HEK293 (cell line): ENCODE measurements around the gene SLC16A11.

Experiments
- CTCF ChIA-PET: fragments of 350-600 bp; formaldehyde crosslinking; extraction: SDS; loops from one replicate; lab custom pipeline; 2021; ENCODE audit warnings: antibody characterized with exemption; lab: Yijun Ruan, JAX
- POLR2A ChIA-PET: fragments of 300-600 bp; formaldehyde crosslinking; extraction: SDS; loops from one replicate; lab custom pipeline; 2020; ENCODE audit warnings: antibody characterized with exemption, inconsistent platforms; lab: Yijun Ruan, JAX
- H3K27ac ChIP-seq: fragments of 200-500 bp; sonication (Bioruptor generic); 2 replicates; pipeline ENCODE4 v1.5.1; 2014; ENCODE audit warnings: low read depth, low read length, control low read depth, inconsistent platforms; ENCODE audit errors: extremely low read depth
- H3K36me3 ChIP-seq, 2 experiments: fragments of 200-500 bp in 1 of 2; sonication (Bioruptor generic) in 1 of 2; 1 replicate in 1 of 2; 2 replicates in 1 of 2; pipeline ENCODE4 v1.5.1; 2014 to 2017; ENCODE audit warnings: inconsistent platforms in 2 of 2, low read length in 2 of 2; ENCODE audit not compliant: control insufficient read depth in 2 of 2, insufficient read depth in 1 of 2
- H3K4me1 ChIP-seq: fragments of 200-500 bp; sonication (Bioruptor generic); 2 replicates; pipeline ENCODE4 v1.5.1; 2014; ENCODE audit warnings: mild to moderate bottlenecking, low read length, inconsistent platforms; ENCODE audit not compliant: control insufficient read depth, insufficient read depth
- H3K4me3 ChIP-seq: 2 replicates; pipeline ENCODE4 v1.5.1; 2011; ENCODE audit warnings: low read depth, mild to moderate bottlenecking, control low read depth, low read length, moderate library complexity
- H3K9me3 ChIP-seq: fragments of 200-500 bp; sonication (Bioruptor generic); 2 replicates; pipeline ENCODE4 v1.5.1; 2014; ENCODE audit warnings: low read depth, low read length, inconsistent platforms; ENCODE audit not compliant: control insufficient read depth, insufficient read depth
- GLI2 ChIP-seq: fragments of 450-650 bp; formaldehyde crosslinking; IDR thresholded peaks from 2 replicates; pipeline ENCODE4; 2017; ENCODE audit warnings: missing biosample characterization, missing genetic modification characterization, low read depth, borderline replicate concordance
- GLIS1 ChIP-seq: fragments of 450-650 bp; formaldehyde crosslinking; IDR thresholded peaks from 2 replicates; pipeline ENCODE4 v1.5.1; 2016; ENCODE audit warnings: missing biosample characterization, missing genetic modification characterization
- PRDM6 ChIP-seq: fragments of 450-650 bp; formaldehyde crosslinking; IDR thresholded peaks from 2 replicates; pipeline ENCODE4 v1.5.1; 2017; ENCODE audit warnings: missing biosample characterization, missing genetic modification characterization
- REPIN1 ChIP-seq: fragments of 450-650 bp; formaldehyde crosslinking; IDR thresholded peaks from 2 replicates; pipeline ENCODE4 v1.5.1; 2017; ENCODE audit warnings: missing biosample characterization, missing genetic modification characterization, low read depth
- SP2 ChIP-seq: fragments of 450-650 bp; formaldehyde crosslinking; IDR thresholded peaks from 2 replicates; pipeline ENCODE4 v1.5.1; 2016; ENCODE audit warnings: missing biosample characterization, missing genetic modification characterization
- SP3 ChIP-seq: fragments of 450-650 bp; formaldehyde crosslinking; IDR thresholded peaks from 2 replicates; pipeline ENCODE4 v1.5.1; 2016; ENCODE audit warnings: missing biosample characterization, missing genetic modification characterization
- SP7 ChIP-seq: fragments of 450-650 bp; formaldehyde crosslinking; IDR thresholded peaks from 2 replicates; pipeline ENCODE4 v1.5.1; 2016; ENCODE audit warnings: missing biosample characterization, missing genetic modification characterization
- ZNF112 ChIP-seq: fragments of 450-650 bp; formaldehyde crosslinking; IDR thresholded peaks from 2 replicates; pipeline ENCODE4 v1.5.0; 2017; ENCODE audit warnings: missing biosample characterization, missing genetic modification characterization
- ZNF16 ChIP-seq: fragments of 450-650 bp; formaldehyde crosslinking; IDR thresholded peaks from 2 replicates; pipeline ENCODE4 v1.5.1; 2016; ENCODE audit warnings: low read depth, missing biosample characterization, missing genetic modification characterization
- ZNF214 ChIP-seq: fragments of 450-650 bp; formaldehyde crosslinking; IDR thresholded peaks from 2 replicates; pipeline ENCODE4 v1.5.1; 2017; ENCODE audit warnings: missing biosample characterization, mild to moderate bottlenecking, missing genetic modification characterization, borderline replicate concordance
- ZNF274 ChIP-seq, 2 experiments: fragments of 200-500 bp in 1 of 2; fragments of 450-650 bp in 1 of 2; sonication (Bioruptor generic) in 1 of 2; formaldehyde crosslinking in 1 of 2; IDR thresholded peaks; 2 replicates each; pipeline versions ENCODE4 v1.5.1 to v1.6.1; 2014 to 2016; ENCODE audit warnings: borderline replicate concordance in 1 of 2, inconsistent platforms in 1 of 2, low read length in 1 of 2, missing biosample characterization in 1 of 2, missing genetic modification characterization in 1 of 2
- ZNF354C ChIP-seq: fragments of 450-650 bp; formaldehyde crosslinking; IDR thresholded peaks from 2 replicates; pipeline ENCODE4 v1.5.1; 2016; ENCODE audit warnings: missing biosample characterization, missing genetic modification characterization, low read depth, borderline replicate concordance
- ZNF423 ChIP-seq: fragments of 450-650 bp; formaldehyde crosslinking; IDR thresholded peaks from 2 replicates; pipeline ENCODE4 v1.5.1; 2016; ENCODE audit warnings: missing biosample characterization, missing genetic modification characterization
- ZNF433 ChIP-seq: fragments of 450-650 bp; formaldehyde crosslinking; IDR thresholded peaks from 2 replicates; pipeline ENCODE4 v1.5.1; 2016; ENCODE audit warnings: missing biosample characterization, missing genetic modification characterization, low read depth
- ZNF510 ChIP-seq: fragments of 450-650 bp; formaldehyde crosslinking; IDR thresholded peaks from 2 replicates; pipeline ENCODE4 v1.5.1; 2018; ENCODE audit warnings: mild to moderate bottlenecking, missing genetic modification characterization, missing biosample characterization; ENCODE audit not compliant: insufficient replicate concordance
- ZNF658 ChIP-seq: fragments of 450-650 bp; formaldehyde crosslinking; IDR thresholded peaks from 2 replicates; pipeline ENCODE4; 2016; ENCODE audit warnings: missing biosample characterization, missing genetic modification characterization

The SLC16A11 gene

DNA sequence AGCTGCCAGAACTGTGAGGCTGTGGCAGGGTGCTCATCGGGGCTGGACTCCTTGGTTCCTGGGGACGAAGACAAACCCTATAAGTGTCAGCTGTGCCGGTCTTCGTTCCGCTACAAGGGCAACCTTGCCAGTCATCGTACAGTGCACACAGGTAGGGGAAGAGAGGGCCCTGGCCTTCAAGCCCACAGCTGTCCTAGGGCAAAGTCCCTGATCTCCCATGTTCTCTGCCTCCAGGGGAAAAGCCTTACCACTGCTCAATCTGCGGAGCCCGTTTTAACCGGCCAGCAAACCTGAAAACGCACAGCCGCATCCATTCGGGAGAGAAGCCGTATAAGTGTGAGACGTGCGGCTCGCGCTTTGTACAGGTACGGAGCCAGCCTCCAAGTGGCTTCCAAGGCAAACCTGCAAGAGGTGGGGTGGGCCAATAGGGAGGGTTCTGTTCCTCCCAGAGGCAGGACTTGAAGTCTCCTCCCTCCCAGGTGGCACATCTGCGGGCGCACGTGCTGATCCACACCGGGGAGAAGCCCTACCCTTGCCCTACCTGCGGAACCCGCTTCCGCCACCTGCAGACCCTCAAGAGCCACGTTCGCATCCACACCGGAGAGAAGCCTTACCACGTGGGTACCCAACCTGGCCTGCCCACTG, 17.3 kb downstream of the SLC16A11 start:
- H3K27ac ChIP-seq, result no peak overlapping the region
- CTCF ChIA-PET, result interaction anchor here (0.6 to 1.3 kb wide), 2 partner anchors 10 to 360 kb away, joined by 3 to 6 read pairs; no protein-coding TSS in a partner anchor
- TF ChIP-seq ZNF214 (no peak), ZNF433 (tag by site-specific recombination) (no peak), ZNF658 (no peak)
- no peaks in the 10 kb centered on the region for H3K9me3 ChIP-seq
- no peak overlapping the region for H3K4me3 ChIP-seq
- no peaks in the 10 kb centered on the region for H3K4me1 ChIP-seq
- no peaks in the 10 kb centered on the region for H3K36me3 ChIP-seq
- POLR2A ChIA-PET, result interaction anchor here (2.2 kb wide), 1 partner anchor 9 kb away, joined by 7 read pairs; the partner anchor contains the start of gene SLC16A13

GRCh38 chr17:7025245-7025644, 18.6 kb downstream of the SLC16A11 start:
- no peaks in the 10 kb centered on the region for H3K9me3 ChIP-seq
- ChIA-PET POLR2A (interaction anchor here (0.7 to 2.2 kb wide), 3 partner anchors 10 to 1539 kb away, joined by 5 to 7 read pairs (median 7); partner anchors contain the start of genes DERL2 and SLC16A13), CTCF (interaction anchor here (0.6 to 1.7 kb wide), 8 partner anchors 20 to 1205 kb away, joined by 3 to 8 read pairs (median 4); no protein-coding TSS in a partner anchor)
- H3K27ac ChIP-seq, result no peak overlapping the region
- H3K4me3 ChIP-seq, result no peak overlapping the region
- no peak for TF ChIP-seq ZNF354C (tag by site-specific recombination)
- TF ChIP-seq, all 188 proteins: peak for 0
- Histone ChIP-seq H3K4me1 (peaks cover under 1% of the 10 kb centered on the region; the same call in 1 of the 2 replicates), H3K36me3 (no peaks in the 10 kb centered on the region)

DNA sequence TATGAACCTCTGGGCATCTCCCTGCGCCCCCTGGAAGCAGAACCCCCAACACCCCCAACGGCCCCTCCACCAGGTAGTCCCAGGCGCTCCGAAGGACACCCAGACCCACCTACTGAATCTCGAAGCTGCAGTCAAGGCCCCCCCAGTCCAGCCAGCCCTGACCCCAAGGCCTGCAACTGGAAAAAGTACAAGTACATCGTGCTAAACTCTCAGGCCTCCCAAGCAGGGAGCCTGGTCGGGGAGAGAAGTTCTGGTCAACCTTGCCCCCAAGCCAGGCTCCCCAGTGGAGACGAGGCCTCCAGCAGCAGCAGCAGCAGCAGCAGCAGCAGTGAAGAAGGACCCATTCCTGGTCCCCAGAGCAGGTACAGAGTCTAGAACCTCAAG, 19.5 kb downstream of the SLC16A11 start:
- TF ChIP-seq GLIS1, result 0 out of 2 replicates have a peak, but pooled peaks have one; percentile 9
- TF ChIP-seq ZNF112 (tag by site-specific recombination), result no peak
- CTCF ChIA-PET, result interaction anchor here (1.1 to 1.7 kb wide), 3 partner anchors 20 to 181 kb away, joined by 4 to 8 read pairs (median 5); no protein-coding TSS in a partner anchor
- Histone ChIP-seq H3K4me1 (peaks cover 3% of the 10 kb centered on the region; the same call in 1 of the 2 replicates), H3K36me3 (no peaks in the 10 kb centered on the region), H3K4me3 (no peak overlapping the region), H3K9me3 (no peaks in the 10 kb centered on the region), H3K27ac (no peak overlapping the region)
- POLR2A ChIA-PET, result interaction anchor here (1.3 kb wide), 1 partner anchor 9 kb away, joined by 5 read pairs; a partner anchor contains a TSS

GRCh38 chr17:7023576-7024401, 20.1 kb downstream of the SLC16A11 start:
- Histone ChIP-seq H3K27ac (no peak overlapping the region), H3K4me1 (peaks cover 3% of the 10 kb centered on the region; the same call in 1 of the 2 replicates), H3K4me3 (no peak overlapping the region), H3K36me3 (no peaks in the 10 kb centered on the region), H3K9me3 (no peaks in the 10 kb centered on the region)
- CTCF ChIA-PET, result interaction anchor here (0.7 to 2.7 kb wide), 4 partner anchors 22 to 426 kb away, joined by 3 to 13 read pairs (median 6); no protein-coding TSS in a partner anchor
- POLR2A ChIA-PET, result interaction anchor here (0.7 to 1.6 kb wide), 2 partner anchors 12 to 627 kb away, joined by 3 to 5 read pairs; partner anchors contain the start of gene SLC16A13
- TF ChIP-seq SP2 (tag by site-specific recombination) (peak; percentile 63), SP3 (tag by site-specific recombination) (peak; percentile 66), GLI2 (tag by site-specific recombination) (no peak)

- Histone ChIP-seq H3K27ac (no peak within 1 kb of the TSS), H3K36me3 (no peaks in the 10 kb centered on the region), H3K4me3 (no peak within 1 kb of the TSS), H3K9me3 (no peaks in the 10 kb centered on the region), H3K4me1 (peaks cover 3% of the 10 kb centered on the region; the same call in 1 of the 2 replicates)
- ChIA-PET POLR2A (interaction anchor here (0.7 to 1.6 kb wide), 2 partner anchors 12 to 627 kb away, joined by 3 to 5 read pairs; partner anchors contain the start of gene SLC16A13), CTCF (interaction anchor here (0.7 to 3.1 kb wide), 10 partner anchors 9 to 425 kb away, joined by 3 to 35 read pairs (median 13); partner anchors contain the start of gene SLC16A13)
- no peak for TF ChIP-seq PRDM6 (tag by site-specific recombination)
- no peak for TF ChIP-seq ZNF423 (tag by site-specific recombination)
- TF ChIP-seq ZNF274 (IDR thresholded peaks at IDR 0.05; ENCODE audit: low read length), result no peak
- no peak for TF ChIP-seq ZNF274 (tag by site-specific recombination; IDR thresholded peaks at IDR 0.05; ENCODE audit: borderline replicate concordance)
- TF ChIP-seq REPIN1, result no peak
- no peak for TF ChIP-seq ZNF16 (tag by site-specific recombination)
- no peak for TF ChIP-seq SP7 (tag by site-specific recombination)
- no peak for TF ChIP-seq ZNF510 (tag by site-specific recombination)
Measured at GRCh38 chr17:7022781-7023571, 20.9 kb downstream of the SLC16A11 start, which contains the start of gene BCL6B. Gene BCL6B (plus strand): TSS chr17:7023050. CDS start chr17:7023672, 622 bp downstream.
